ENCODE data around the gene SMIM10L2A.
"Not testable (repeated sequence)": the region's sequence is repeated elsewhere in the genome, so short reads cannot be mapped to it uniquely, and the experiment has no call there.

Gene SMIM10L2A

GRCh38 chrX:135420831-135421230 lies 913 bp upstream of the SMIM10L2A start:
- intact Hi-C loops (cut with DNase I) = no loop called here
- DNase-seq = no peak

DNA sequence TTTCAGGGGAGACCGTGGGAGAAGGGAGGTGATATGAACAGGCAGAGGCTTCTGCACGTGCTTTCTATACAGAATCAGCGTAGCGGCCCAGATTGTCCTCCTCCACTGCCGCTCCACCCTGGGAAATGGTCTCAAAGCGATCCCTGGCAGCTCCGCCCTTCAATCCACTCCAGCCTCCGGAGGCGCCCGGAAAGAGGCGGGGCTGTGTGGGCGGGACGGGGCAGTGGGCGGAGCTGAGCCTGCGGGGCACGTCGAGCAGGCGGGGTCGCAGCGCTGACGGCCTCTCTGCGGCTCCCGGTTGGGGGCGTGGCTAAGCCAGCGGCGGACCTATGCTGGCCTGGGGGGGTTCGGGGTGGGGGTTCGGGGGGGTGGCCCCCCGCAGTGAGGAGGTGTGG lies 210 bp upstream of the SMIM10L2A start:
- peak; percentile 68 to 96 (median 91) for DNase-seq
- intact Hi-C loops (cut with DNase I) = no loop called here

DNA sequence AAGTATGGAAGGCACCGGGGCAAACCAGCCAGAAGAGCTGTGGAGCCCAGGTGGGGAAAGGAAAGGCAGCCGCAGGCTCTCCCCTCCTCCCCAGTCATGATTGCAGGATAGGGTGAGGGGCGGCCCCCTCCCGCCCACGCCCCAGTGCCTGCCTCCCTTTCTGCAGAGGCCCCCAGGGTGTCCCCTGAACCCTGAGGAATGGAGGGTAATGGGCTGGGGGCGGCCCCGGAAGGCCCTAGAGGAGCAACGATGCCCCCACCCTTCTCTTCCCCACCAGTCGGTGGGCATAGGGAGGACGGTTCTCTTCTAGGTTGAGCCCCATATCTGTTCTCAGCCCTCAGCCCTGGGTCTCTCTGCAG lies 1.0 kb downstream of the SMIM10L2A start:
- peak in 1 of 42 donors; percentile 30 for DNase-seq
- intact Hi-C loops (cut with DNase I) = not testable (repeated sequence)

DNA sequence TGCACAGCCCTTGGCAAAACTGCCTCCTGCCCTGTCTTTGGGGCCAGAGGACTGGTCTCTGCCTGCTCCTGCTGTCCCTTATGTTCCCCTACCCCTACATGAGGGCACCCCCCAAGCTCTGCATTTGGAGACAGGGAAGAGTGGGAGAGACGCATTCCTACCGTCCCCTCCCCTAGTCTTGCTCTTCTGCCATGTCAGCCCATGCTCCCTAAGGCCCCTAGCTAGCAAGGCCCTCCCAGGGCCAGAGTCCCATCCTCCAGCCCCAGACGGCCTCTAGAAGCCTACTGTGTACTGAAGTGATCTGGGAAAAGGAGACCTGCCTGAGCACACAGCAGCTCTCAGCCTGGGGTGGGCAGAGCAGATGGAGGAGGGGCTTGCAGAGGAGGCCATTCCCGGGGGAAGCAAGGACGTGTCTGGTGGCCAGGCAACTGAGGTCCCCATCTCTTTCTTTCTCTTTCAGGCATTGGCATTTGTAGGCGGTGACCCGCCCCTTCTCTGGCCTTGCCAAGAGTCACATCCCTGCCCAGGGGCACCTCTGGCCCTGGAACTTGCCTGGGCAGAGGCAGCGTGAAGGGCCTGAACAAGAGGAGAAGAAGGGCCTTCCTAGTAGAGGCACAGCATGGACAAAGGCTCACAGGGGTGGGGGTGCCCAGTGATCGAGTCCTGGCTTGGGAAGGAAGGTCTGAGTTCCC lies 1.6 kb downstream of the SMIM10L2A start:
- peak in 1 of 42 donors; percentile 23 for DNase-seq
- intact Hi-C loops (cut with DNase I) = not testable (repeated sequence)

DNA sequence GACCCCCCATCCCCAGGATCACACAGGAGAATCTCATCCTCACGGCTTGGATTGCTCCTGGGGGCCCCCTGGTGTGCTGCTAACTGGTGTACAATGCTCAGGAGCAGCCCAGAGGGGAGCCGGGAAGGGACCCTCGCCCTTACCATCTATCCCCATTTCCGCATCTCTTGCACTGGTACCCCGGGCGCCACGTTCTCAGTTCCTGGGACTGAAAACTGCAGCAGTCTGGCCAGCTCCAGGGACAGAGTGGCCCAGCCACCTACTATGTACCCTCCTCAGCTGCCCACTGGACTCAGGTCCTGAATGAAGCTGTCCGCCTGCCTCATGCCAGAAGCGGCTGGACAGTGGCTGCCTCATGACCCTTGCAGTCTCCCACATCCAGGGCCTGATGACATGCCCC lies 2.7 kb downstream of the SMIM10L2A start:
- DNase-seq = no peak
- intact Hi-C loops (cut with DNase I) = no loop called here

DNA sequence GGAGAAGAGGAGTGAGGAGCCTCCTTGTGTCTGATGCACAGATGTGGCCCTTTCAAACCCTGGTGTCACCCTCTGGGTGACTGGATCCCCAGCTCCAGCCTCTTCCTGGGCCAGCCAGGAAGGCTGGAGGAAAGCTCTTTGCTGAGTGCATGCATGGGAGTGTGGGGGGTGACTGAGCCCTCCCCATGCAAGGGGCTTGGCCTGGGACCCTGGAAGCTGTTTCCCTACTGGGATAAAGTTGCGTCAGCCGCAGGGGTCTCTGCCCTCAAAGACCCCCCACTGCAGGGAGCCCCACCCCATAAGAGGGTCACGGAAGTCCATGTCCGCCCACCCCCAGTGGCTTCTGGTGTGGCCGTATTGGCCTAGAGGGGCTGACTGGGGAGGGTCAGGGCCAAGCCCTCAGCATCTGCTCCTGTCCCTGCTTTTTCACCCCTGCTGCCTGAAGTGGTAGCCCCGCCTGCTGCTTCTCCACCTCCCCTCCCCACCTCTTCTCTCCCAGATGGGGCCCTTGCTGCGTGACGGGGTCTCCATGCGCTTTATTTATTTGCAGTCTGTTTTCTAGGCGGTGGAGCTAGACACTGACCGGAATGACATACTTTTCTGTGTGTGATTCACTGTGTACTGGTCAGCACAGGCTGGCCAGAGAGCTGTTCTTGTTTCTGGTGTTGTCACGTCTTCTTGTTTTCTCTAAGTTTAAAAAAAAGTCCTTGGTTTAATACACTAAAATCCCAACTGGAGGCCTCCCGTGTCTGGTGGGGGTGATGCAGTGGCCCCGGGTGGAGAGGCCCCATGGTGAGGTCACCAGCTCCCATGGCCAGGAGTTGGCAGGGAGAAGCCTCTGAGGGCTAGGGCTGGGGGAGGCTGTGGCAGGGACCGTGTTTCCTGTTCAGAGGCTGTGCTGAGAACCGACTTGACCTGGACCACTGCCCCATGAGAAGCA lies 3.6 kb downstream of the SMIM10L2A start:
- DNase-seq = no peak
- intact Hi-C loops (cut with DNase I) = no loop called here

DNA sequence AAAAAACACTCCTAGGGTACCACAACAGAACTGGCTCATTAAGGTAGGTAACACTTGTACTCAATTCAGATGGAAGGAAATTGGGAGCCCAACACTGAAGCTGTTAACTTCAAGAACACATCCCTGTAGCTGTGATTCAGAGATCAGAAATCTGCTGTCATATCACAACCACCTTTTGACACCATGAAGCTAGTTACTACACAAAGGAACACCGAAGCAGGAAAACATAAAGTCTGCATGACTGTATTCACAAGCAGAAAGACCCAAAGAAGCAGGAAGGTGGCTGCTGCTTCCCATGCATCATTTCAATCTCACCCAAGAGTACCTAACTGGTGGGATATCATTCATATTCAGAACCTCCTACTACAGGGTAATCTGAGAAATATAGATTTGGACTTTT lies 7.7 kb downstream of the SMIM10L2A start:
- intact Hi-C loops (cut with DNase I) = no loop called here

DNA sequence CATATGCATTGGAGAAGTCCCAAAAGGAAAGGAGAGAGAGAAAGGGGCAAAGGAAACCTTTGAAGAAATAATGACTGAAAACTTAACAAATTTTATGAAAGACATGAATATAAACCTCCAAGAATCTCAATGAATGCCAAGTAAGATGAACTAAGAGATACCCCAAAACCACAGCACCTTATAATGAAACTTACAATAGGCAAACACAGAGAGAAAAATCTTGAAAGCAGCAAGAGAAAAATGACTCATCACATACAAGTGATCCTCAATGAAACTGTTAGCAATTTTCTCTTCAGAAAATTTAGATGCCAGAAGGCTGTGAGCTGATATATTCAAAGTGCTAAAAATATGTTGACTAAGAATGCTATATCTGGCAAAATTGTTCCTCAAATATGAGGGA lies 10.1 kb downstream of the SMIM10L2A start:
- intact Hi-C loops (cut with DNase I) = no loop called here
- DNase-seq = no peak

More for the DNA sequence above, 7.7 kb downstream of the SMIM10L2A start:
- no peak for DNase-seq

DNA sequence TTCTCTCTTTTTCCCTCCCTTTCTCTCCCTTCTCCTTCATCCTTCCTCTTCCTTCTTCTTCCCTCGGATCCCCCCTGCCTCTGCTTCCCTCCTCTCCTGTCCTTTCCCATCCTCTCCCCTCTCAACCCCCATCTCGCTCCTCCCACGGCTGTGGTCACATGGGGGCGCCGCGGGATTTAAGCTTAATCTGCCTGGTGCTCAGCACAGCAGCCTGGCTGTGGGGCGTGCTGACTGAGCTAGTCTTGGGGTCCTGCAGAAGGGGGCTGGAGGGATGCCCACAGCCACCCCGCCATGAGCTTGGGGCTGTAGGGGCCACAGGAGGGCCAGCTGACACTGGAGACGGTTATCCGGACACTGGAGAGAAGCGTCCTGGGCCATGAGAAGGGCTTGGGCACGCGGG lies 10.7 kb downstream of the SMIM10L2A start:
- intact Hi-C loops (cut with DNase I) = no loop called here
- peak in 1 of 42 donors; percentile 23 for DNase-seq

GRCh38 chrX:135432881-135433521 lies 11.3 kb downstream of the SMIM10L2A start:
- intact Hi-C loops (cut with DNase I) = no loop called here

DNA sequence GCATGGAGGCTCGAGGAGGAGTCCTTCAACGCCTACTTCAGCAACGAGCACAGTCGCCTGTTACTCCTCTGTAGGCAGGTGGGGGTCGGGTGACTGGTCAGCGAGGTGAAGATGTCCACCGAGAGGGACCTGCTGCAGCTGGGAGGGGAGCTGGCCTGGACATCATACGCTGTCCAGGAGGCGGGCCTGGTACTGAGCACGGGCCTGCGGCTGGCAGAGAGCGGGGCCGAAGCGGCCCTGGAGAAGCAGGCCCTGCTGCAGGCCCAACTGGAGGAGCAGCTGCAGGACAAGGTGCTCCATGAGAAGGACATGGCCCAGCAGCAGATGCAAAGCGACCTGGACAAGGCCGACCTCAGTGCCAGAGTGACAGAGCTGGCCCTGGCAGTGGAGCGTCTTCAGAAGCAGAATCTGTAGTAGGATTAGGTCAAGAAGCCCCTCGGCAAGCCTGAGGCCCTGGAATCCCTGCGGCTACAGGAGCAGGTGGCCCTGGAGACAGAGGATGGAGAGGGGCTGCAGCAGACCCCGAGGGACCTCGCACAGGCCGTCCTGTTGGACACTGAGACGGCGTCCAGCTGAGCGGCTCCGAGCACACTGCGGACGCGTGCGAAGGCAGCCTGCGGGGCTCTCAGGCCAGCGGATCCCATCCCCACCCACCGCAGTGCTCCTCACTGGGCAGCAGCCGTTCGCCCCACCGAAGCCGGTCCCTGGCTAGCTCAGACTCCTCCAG lies 11.9 kb downstream of the SMIM10L2A start:
- DNase-seq = no peak
- intact Hi-C loops (cut with DNase I) = no loop called here

More at GRCh38 chrX:135432881-135433521, 11.3 kb downstream of the SMIM10L2A start:
- peak in 5 of 42 donors; percentile 15 to 34 (median 23) for DNase-seq

GRCh38 chrX:135434258-135435138 lies 12.8 kb downstream of the SMIM10L2A start:
- intact Hi-C loops (cut with DNase I) = no loop called here
- peak in 1 of 42 donors; percentile 22 for DNase-seq

- no peak for DNase-seq
- intact Hi-C loops (cut with DNase I) = no loop called here
These were observed 13.6 kb downstream of the SMIM10L2A start for GRCh38 chrX:135435139-135435922.

- intact Hi-C loops (cut with DNase I) = no loop called here
- DNase-seq = no peak
These were observed 14.2 kb downstream of the SMIM10L2A start for GRCh38 chrX:135435933-135436332.

DNA sequence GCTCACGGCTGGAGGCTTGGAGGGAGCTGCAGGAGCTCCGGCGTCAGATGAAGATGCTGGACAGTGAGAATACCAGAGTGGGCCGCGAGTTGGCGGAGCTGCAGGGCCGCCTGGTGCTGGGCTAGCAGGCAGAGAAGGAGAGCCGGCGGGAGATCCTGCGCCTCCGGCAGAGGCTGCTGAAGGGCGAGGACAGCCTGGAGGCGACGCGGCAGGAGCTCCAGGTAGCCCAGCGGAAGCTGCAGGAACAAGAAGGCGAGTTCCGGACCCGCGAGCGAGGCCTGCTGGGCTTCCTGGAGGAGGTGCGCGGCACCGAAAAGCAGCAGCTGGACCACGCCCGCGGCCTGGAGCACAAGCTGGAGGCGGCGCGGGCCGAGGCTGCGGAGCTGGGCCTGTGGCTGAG lies 14.7 kb downstream of the SMIM10L2A start:
- DNase-seq = no peak
- intact Hi-C loops (cut with DNase I) = no loop called here

- no peak for DNase-seq
- intact Hi-C loops (cut with DNase I) = no loop called here
These were observed 15.5 kb downstream of the SMIM10L2A start for GRCh38 chrX:135436966-135437866.
